GM12878 (cell line): ENCODE data around the gene TCEANC. TPM values are rescaled to one million over a fixed set of nuclear protein-coding genes. Genes with fewer than 3 reads are reported as not detected.

Source experiments
- ATAC-seq: fragments of 200-7000 bp; cut with Tn5 transposase; 3 replicates; pipeline ENCODE4 v1.9.1; 2020; ENCODE audit warnings: mild to moderate bottlenecking, moderate library complexity
- BruUV-seq: library from RNA; stranded (reverse); fragments of 400-500 nt; replicated peaks from 2 replicates; lab custom pipeline; 2021; lab: Mats Ljungman, UMichigan
- CTCF ChIA-PET: fragments of 300-600 bp; sonication (Branson Sonifier 250); formaldehyde crosslinking; extraction: SDS; loops from one replicate; lab custom pipeline; 2021; ENCODE audit warnings: inconsistent platforms; lab: Yijun Ruan, JAX
- POLR2A ChIA-PET: fragments of 350-600 bp; formaldehyde crosslinking; extraction: SDS; loops from one replicate; lab custom pipeline; 2021; ENCODE audit warnings: inconsistent platforms; lab: Charles Lee
- RAD21 ChIA-PET: fragments of 300-600 bp; sonication (Branson Sonifier 250); formaldehyde crosslinking; loops from one replicate; lab custom pipeline; 2023; ENCODE audit warnings: antibody characterized with exemption; ENCODE audit not compliant: unreplicated experiment; lab: Charles Lee
- SMC1A ChIA-PET: fragments of 300-600 bp; sonication (Branson Sonifier 250); formaldehyde crosslinking; loops from one replicate; lab custom pipeline; 2023; ENCODE audit not compliant: unreplicated experiment, uncharacterized antibody; lab: Charles Lee
- DNase-seq: peaks from one replicate; pipeline ENCODE4 v3.0.0-alpha.2; 2011; ENCODE audit warnings: low read depth, low spot score
- FAIRE-seq: peaks from 3 replicates; lab custom pipeline; 2011; peaks lifted over from hg19 to GRCh38; lab: Jason Lieb, UNC
- H2AFZ ChIP-seq: 2 replicates; pipeline ENCODE4 v1.6.0; 2011; ENCODE audit warnings: low read depth, low read length, control low read depth; ENCODE audit not compliant: control insufficient read depth
- H3K27ac ChIP-seq: 2 replicates; pipeline ENCODE4 v1.5.1; 2011; ENCODE audit warnings: control low read depth; ENCODE audit not compliant: control insufficient read depth, insufficient read depth
- H3K27me3 ChIP-seq, 2 experiments: replicated peaks in 1 of 2; 2 replicates each; pipeline versions ENCODE4 v1.6.0 to v1.6.1; 2011; ENCODE audit warnings: low read length in 1 of 2; ENCODE audit not compliant: control insufficient read depth in 2 of 2, insufficient read depth in 2 of 2
- H3K36me3 ChIP-seq, 2 experiments: 2 replicates each; pipeline ENCODE4 v1.5.1; 2011; ENCODE audit warnings: low read length in 1 of 2; ENCODE audit not compliant: control insufficient read depth in 2 of 2, insufficient read depth in 2 of 2
- H3K4me1 ChIP-seq: 2 replicates; pipeline ENCODE4 v1.6.1; 2011; ENCODE audit warnings: mild to moderate bottlenecking, low read length, moderate library complexity, mixed read lengths; ENCODE audit not compliant: control insufficient read depth, insufficient read depth
- H3K4me2 ChIP-seq: 2 replicates; pipeline ENCODE4 v1.6.0; 2011; ENCODE audit warnings: control low read depth; ENCODE audit not compliant: control insufficient read depth, insufficient read depth
- H3K4me3 ChIP-seq: fragments of 200-600 bp; sonication (generic); 2 replicates; pipeline ENCODE4 v1.5.1; 2016
- H3K79me2 ChIP-seq: 2 replicates; pipeline ENCODE4 v1.6.0; 2011; ENCODE audit warnings: low read length; ENCODE audit not compliant: control insufficient read depth, insufficient read depth
- H3K9ac ChIP-seq: 2 replicates; pipeline ENCODE4 v1.8.0; 2011; ENCODE audit warnings: low read length, control low read depth, mixed read lengths; ENCODE audit not compliant: control insufficient read depth, insufficient read depth
- H3K9me3 ChIP-seq: replicated peaks from 3 replicates; pipeline ENCODE4 v1.5.1; 2011; ENCODE audit warnings: mild to moderate bottlenecking, low read length; ENCODE audit not compliant: control insufficient read depth, insufficient read depth
- H4K20me1 ChIP-seq: 2 replicates; pipeline ENCODE4 v1.6.0; 2011; ENCODE audit not compliant: control insufficient read depth, insufficient read depth
- ATF7 ChIP-seq: fragments of 450-650 bp; IDR thresholded peaks from 2 replicates; pipeline ENCODE4 v1.6.1; 2016; ENCODE audit warnings: low read depth, mild to moderate bottlenecking
- BCL11A ChIP-seq: IDR thresholded peaks from 2 replicates; pipeline ENCODE4 v1.6.1; 2011; ENCODE audit warnings: low read depth, low read length
- BMI1 ChIP-seq: fragments of 450-650 bp; IDR thresholded peaks from 2 replicates; pipeline ENCODE4 v1.6.1; 2016; ENCODE audit warnings: mild to moderate bottlenecking, moderate library complexity, borderline replicate concordance
- CREM ChIP-seq: IDR thresholded peaks from 2 replicates; pipeline ENCODE4 v1.6.1; 2014; ENCODE audit warnings: antibody characterized with exemption, low read depth
- HDGF ChIP-seq: fragments of 450-650 bp; IDR thresholded peaks from 2 replicates; pipeline ENCODE4 v1.6.1; 2016; ENCODE audit warnings: antibody characterized with exemption
- NFIC ChIP-seq: IDR thresholded peaks from 2 replicates; pipeline ENCODE4 v1.6.1; 2012; ENCODE audit warnings: low read depth, mild to moderate bottlenecking, inconsistent platforms, low read length, moderate library complexity
- POLR2AphosphoS5 ChIP-seq: IDR thresholded peaks from 2 replicates; pipeline ENCODE4 v1.6.1; 2011; ENCODE audit warnings: mild to moderate bottlenecking, low read length, inconsistent platforms
- SIX5 ChIP-seq: IDR thresholded peaks from 2 replicates; pipeline ENCODE4 v1.6.1; 2011; ENCODE audit warnings: mild to moderate bottlenecking, low read depth, low read length, moderate library complexity; ENCODE audit not compliant: severe bottlenecking
- SP1 ChIP-seq: IDR thresholded peaks from one replicate; pipeline ENCODE4 v1.6.1; 2011; ENCODE audit warnings: low read depth, low read length
- TAF1 ChIP-seq: IDR thresholded peaks from 2 replicates; pipeline ENCODE4 v1.6.1; 2011; ENCODE audit warnings: mild to moderate bottlenecking, low read depth, low read length, borderline replicate concordance
- TBL1XR1 ChIP-seq: IDR thresholded peaks from 2 replicates; pipeline ENCODE4 v1.6.1; 2012; ENCODE audit warnings: low read depth, low read length, improper control_type of control experiment
- ZNF384 ChIP-seq: IDR thresholded peaks from 2 replicates; pipeline ENCODE4 v1.6.1; 2012; ENCODE audit warnings: low read depth, mild to moderate bottlenecking, low read length, improper control_type of control experiment, borderline replicate concordance
- WGBS: methylation state at CpG from one replicate; pipeline ENCODE4 v1.1.6; 2016; ENCODE audit warnings: low lambda C conversion rate; ENCODE audit not compliant: insufficient replicate concordance, insufficient coverage; ENCODE audit errors: missing lambda C conversion rate; 5-methylcytosine and 5-hydroxymethylcytosine counted together
- in situ Hi-C: fragments of 300-500 bp; cut with MboI; formaldehyde crosslinking; loops from 9 replicates; pipeline ENCODE4 v1.14.3; 2018; ENCODE audit warnings: mixed read lengths
- intact Hi-C: fragments of 100-400 bp; cut with micrococcal nuclease; formaldehyde crosslinking; loops from one replicate; pipeline ENCODE4 v1.14.2; 2022; ENCODE audit not compliant: unreplicated experiment
- polyA plus RNA-seq, 11 experiments: library from polyadenylated mRNA; depleted of rRNA in 4 of 11; unstranded in 6 of 11; stranded (reverse) in 5 of 11; fragments of >200 nt; fragmentation: Nextera tagmentation in 4 of 11; fragmentation: Illumina TruSeq in 1 of 11; extraction: Ambion mirVana in 4 of 11; extraction: Trizol in 1 of 11; gene quantifications; 1 replicate in 1 of 11; 2 replicates in 10 of 11; pipeline versions ENCODE4 v1.2.1 to v1.2.3, GENCODE V29; 2011 to 2016; ENCODE audit warnings: inconsistent platforms in 2 of 11, missing spikeins in 2 of 11, low read depth in 1 of 11
- total RNA-seq, 4 experiments: library from RNA; depleted of rRNA in 3 of 4; stranded (reverse); fragments of >200 nt in 3 of 4; fragmentation: Illumina TruSeq in 1 of 4; extraction: Trizol in 1 of 4; gene quantifications; 2 replicates each; pipeline versions ENCODE4 v1.2.1 to v1.2.3, GENCODE V29; 2013 to 2021
- TF ChIP-seq, protein P1 (sequence below): IDR thresholded peaks from 2 replicates; pipeline ENCODE4 v1.6.1; 2011; ENCODE audit warnings: low read depth, low read length, improper control_type of control experiment, borderline replicate concordance
- TF ChIP-seq, protein P2 (sequence below): IDR thresholded peaks from 2 replicates; pipeline ENCODE4 v1.6.1; 2011; ENCODE audit warnings: low read depth, mild to moderate bottlenecking, low read length, moderate library complexity, borderline replicate concordance; ENCODE audit errors: extremely low read depth
- TF ChIP-seq, protein P3 (sequence below): fragments of 450-650 bp; IDR thresholded peaks from 2 replicates; pipeline ENCODE4 v1.6.1; 2016; ENCODE audit warnings: mild to moderate bottlenecking, moderate library complexity, borderline replicate concordance
- TF ChIP-seq, protein P4 (sequence below): IDR thresholded peaks from 2 replicates; pipeline ENCODE4 v1.6.1; 2011; ENCODE audit warnings: borderline replicate concordance, low read depth, mild to moderate bottlenecking, moderate library complexity, low read length; ENCODE audit not compliant: insufficient read depth, poor library complexity, severe bottlenecking

TCEANC gene
- total and polyA plus RNA-seq, 10 of the 15 experiments (the other 5 are each of a cell fraction or from before 2014, with no cell fraction given): 1.1 to 4.9 (median 2.9) TPM

DNA sequence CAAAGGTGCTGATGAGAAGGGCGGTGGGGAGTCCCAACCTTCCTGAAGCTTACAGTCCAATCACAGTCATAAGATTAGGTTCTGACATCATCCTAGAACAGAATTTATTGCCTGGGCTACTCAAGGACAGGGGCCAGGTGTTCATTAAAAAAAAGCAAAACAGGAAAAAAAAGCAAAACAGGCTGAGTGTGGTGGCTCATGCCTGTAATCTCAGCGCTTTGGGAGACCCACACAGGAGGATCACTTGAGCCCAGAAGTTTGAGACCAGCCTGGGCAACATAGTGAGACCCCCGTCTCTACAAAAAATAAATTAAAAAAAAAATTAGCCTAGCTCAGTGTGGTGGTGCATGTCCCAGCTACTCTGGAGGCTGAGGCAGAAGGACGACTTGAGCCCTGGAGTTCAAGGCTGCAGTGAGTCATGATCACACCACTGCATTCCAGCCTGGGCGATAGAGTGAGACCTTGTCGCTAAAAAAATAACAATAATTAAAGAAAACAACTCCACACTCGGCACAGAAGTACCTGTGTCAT lies 39.0 kb downstream of the TCEANC start:
- in situ Hi-C loops: no loop called here
- peak overlapping the region; percentile 69 for H3K27ac ChIP-seq
- ATAC-seq: peak; percentile 30

More for the DNA sequence above, 39.0 kb downstream of the TCEANC start:
- Histone ChIP-seq H3K27me3 (no peaks in the 10 kb centered on the region), H3K36me3 (no peaks in the 10 kb centered on the region; a peak in 1 of 4 replicates), H3K4me2 (peak overlapping the region; percentile 71), H3K79me2 (peaks cover 81% of the 10 kb centered on the region), H3K9ac (peak overlapping the region; percentile 53), H3K9me3 (no peaks in the 10 kb centered on the region; the same call in 2 of the 3 replicates), H3K4me3 (peak overlapping the region; percentile 66)
- WGBS: 24% methylated on average over 7 of the region's 7 CpGs
- ChIA-PET POLR2A (interaction anchor here (0.6 to 10.2 kb wide), 5 partner anchors 13 to 70 kb away, joined by 3 to 130 read pairs (median 10); partner anchors contain the start of genes OFD1 and TRAPPC2), SMC1A (interaction anchor here (1.0 to 13.8 kb wide), 9 partner anchors 12 to 340 kb away, joined by 3 to 198 read pairs (median 8); partner anchors contain the start of genes OFD1 and TRAPPC2), RAD21 (interaction anchor here (0.7 to 11.4 kb wide), 10 partner anchors 10 to 599 kb away, joined by 3 to 201 read pairs (median 8); partner anchors contain the start of genes OFD1 and TRAPPC2)
- FAIRE-seq: no peak
- BruUV-seq: TSS peak; percentile 3
- TF ChIP-seq, protein P1, sequence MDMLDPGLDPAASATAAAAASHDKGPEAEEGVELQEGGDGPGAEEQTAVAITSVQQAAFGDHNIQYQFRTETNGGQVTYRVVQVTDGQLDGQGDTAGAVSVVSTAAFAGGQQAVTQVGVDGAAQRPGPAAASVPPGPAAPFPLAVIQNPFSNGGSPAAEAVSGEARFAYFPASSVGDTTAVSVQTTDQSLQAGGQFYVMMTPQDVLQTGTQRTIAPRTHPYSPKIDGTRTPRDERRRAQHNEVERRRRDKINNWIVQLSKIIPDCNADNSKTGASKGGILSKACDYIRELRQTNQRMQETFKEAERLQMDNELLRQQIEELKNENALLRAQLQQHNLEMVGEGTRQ: no peak
- TF ChIP-seq, protein P2, sequence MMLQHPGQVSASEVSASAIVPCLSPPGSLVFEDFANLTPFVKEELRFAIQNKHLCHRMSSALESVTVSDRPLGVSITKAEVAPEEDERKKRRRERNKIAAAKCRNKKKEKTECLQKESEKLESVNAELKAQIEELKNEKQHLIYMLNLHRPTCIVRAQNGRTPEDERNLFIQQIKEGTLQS: no peak
- TF ChIP-seq HDGF (no peak), CREM (peak; percentile 21; the same call in 1 of the 2 replicates), BMI1 (no peak), ATF7 (peak; percentile 45), TBL1XR1 (no peak), BCL11A (no peak), NFIC (no peak), ZNF384 (no peak), SIX5 (no peak), TAF1 (no peak), SP1 (no peak), POLR2AphosphoS5 (0 out of 2 replicates have a peak, but pooled peaks have one; percentile 11)
- TF ChIP-seq, protein P3, sequence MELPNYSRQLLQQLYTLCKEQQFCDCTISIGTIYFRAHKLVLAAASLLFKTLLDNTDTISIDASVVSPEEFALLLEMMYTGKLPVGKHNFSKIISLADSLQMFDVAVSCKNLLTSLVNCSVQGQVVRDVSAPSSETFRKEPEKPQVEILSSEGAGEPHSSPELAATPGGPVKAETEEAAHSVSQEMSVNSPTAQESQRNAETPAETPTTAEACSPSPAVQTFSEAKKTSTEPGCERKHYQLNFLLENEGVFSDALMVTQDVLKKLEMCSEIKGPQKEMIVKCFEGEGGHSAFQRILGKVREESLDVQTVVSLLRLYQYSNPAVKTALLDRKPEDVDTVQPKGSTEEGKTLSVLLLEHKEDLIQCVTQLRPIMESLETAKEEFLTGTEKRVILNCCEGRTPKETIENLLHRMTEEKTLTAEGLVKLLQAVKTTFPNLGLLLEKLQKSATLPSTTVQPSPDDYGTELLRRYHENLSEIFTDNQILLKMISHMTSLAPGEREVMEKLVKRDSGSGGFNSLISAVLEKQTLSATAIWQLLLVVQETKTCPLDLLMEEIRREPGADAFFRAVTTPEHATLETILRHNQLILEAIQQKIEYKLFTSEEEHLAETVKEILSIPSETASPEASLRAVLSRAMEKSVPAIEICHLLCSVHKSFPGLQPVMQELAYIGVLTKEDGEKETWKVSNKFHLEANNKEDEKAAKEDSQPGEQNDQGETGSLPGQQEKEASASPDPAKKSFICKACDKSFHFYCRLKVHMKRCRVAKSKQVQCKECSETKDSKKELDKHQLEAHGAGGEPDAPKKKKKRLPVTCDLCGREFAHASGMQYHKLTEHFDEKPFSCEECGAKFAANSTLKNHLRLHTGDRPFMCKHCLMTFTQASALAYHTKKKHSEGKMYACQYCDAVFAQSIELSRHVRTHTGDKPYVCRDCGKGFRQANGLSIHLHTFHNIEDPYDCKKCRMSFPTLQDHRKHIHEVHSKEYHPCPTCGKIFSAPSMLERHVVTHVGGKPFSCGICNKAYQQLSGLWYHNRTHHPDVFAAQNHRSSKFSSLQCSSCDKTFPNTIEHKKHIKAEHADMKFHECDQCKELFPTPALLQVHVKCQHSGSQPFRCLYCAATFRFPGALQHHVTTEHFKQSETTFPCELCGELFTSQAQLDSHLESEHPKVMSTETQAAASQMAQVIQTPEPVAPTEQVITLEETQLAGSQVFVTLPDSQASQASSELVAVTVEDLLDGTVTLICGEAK: no peak
- TF ChIP-seq, protein P4, sequence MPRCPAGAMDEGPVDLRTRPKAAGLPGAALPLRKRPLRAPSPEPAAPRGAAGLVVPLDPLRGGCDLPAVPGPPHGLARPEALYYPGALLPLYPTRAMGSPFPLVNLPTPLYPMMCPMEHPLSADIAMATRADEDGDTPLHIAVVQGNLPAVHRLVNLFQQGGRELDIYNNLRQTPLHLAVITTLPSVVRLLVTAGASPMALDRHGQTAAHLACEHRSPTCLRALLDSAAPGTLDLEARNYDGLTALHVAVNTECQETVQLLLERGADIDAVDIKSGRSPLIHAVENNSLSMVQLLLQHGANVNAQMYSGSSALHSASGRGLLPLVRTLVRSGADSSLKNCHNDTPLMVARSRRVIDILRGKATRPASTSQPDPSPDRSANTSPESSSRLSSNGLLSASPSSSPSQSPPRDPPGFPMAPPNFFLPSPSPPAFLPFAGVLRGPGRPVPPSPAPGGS: peak; percentile 41
- TF ChIP-seq, all 136 proteins: peak for 4
- intact Hi-C loops: loop anchor here (1.0 to 10.0 kb wide), 3 partner anchors 23 to 737 kb away; partner anchors contain the start of genes OFD1 and TRAPPC2
- Histone ChIP-seq H3K4me1 (peaks cover 21% of the 10 kb centered on the region), H4K20me1 (0 out of 2 replicates have a peak, but pooled peaks cover 2% of the 10 kb centered on the region), H2AFZ (no peak overlapping the region)
- DNase-seq: no peak
- CTCF ChIA-PET: interaction anchor here (0.7 to 10.2 kb wide), 9 partner anchors 29 to 745 kb away, joined by 3 to 89 read pairs (median 3); partner anchors contain the start of genes OFD1 and TRAPPC2
